ENCODE measurements around the gene PI4KA.

GRCh38 chr22:20889025-20889704, 30.6 kb upstream of the PI4KA start:
- TF ChIP-seq EP300 (IDR thresholded peaks at IDR 0.05) (no peak), POLR2A (IDR thresholded peaks at IDR 0.05) (no peak)

All from stomach (tissue), 4 donors.